T-helper 2 cell treated with Interferon-gamma antibody and Interleukin-4, amounts not matched to agents 5 μg/mL and 100 μg/mL, for 36 hours (primary cell): ENCODE measurements around the gene IL34.

ENCODE experiments used
- DNase-seq: peaks from one replicate; pipeline ENCODE4 v3.0.0; 2021; ENCODE audit warnings: low spot score
- H3K27ac Mint-ChIP-seq: one replicate; pipeline ENCODE4 v1.8.0; 2021; ENCODE audit warnings: mild to moderate bottlenecking, mixed read lengths
- H3K27me3 Mint-ChIP-seq: one replicate; pipeline ENCODE4 v1.8.0; 2021; ENCODE audit warnings: low read depth, mixed read lengths
- H3K36me3 Mint-ChIP-seq: one replicate; pipeline ENCODE4 v1.8.0; 2021; ENCODE audit warnings: low read depth, mixed read lengths
- H3K4me1 Mint-ChIP-seq: one replicate; pipeline ENCODE4 v1.8.0; 2021; ENCODE audit warnings: low read depth, mixed read lengths
- H3K4me3 Mint-ChIP-seq: one replicate; pipeline ENCODE4 v1.8.0; 2022; ENCODE audit warnings: mild to moderate bottlenecking, moderate library complexity, mixed read lengths
- H3K9me3 Mint-ChIP-seq: one replicate; pipeline ENCODE4 v1.8.0; 2021; ENCODE audit warnings: mixed read lengths

IL34 gene

GRCh38 chr16:70700101-70701020 lies 54.0 kb downstream of the IL34 start:
- Mint-ChIP-seq H3K27me3 (no peaks in the 10 kb centered on the region), H3K27ac (no peak overlapping the region), H3K4me3 (no peak overlapping the region), H3K4me1 (peaks cover 13% of the 10 kb centered on the region), H3K9me3 (no peaks in the 10 kb centered on the region), H3K36me3 (peaks cover 2% of the 10 kb centered on the region)
- DNase-seq, result no peak

GRCh38 chr16:70701036-70701435 lies 54.7 kb downstream of the IL34 start:
- Mint-ChIP-seq H3K27me3 (no peaks in the 10 kb centered on the region), H3K9me3 (no peaks in the 10 kb centered on the region), H3K36me3 (no peaks in the 10 kb centered on the region), H3K4me1 (peaks cover 8% of the 10 kb centered on the region), H3K4me3 (no peak overlapping the region), H3K27ac (no peak overlapping the region)
- DNase-seq, result no peak

- H3K27ac Mint-ChIP-seq, result no peak overlapping the region
- H3K4me1 Mint-ChIP-seq, result peaks cover 6% of the 10 kb centered on the region
- H3K36me3 Mint-ChIP-seq, result no peaks in the 10 kb centered on the region
- no peak overlapping the region for H3K4me3 Mint-ChIP-seq
- no peaks in the 10 kb centered on the region for H3K9me3 Mint-ChIP-seq
- H3K27me3 Mint-ChIP-seq, result no peaks in the 10 kb centered on the region
- no peak for DNase-seq
These were observed 55.2 kb downstream of the IL34 start for GRCh38 chr16:70701596-70701995.

GRCh38 chr16:70701998-70702397 lies 55.6 kb downstream of the IL34 start:
- H3K27me3 Mint-ChIP-seq, result no peaks in the 10 kb centered on the region
- DNase-seq, result no peak
- H3K27ac Mint-ChIP-seq, result no peak overlapping the region
- H3K4me1 Mint-ChIP-seq, result peaks cover 2% of the 10 kb centered on the region
- H3K9me3 Mint-ChIP-seq, result no peaks in the 10 kb centered on the region
- H3K36me3 Mint-ChIP-seq, result no peaks in the 10 kb centered on the region
- H3K4me3 Mint-ChIP-seq, result no peak overlapping the region

GRCh38 chr16:70702624-70703023 lies 56.3 kb downstream of the IL34 start:
- Mint-ChIP-seq H3K36me3 (no peaks in the 10 kb centered on the region), H3K9me3 (no peaks in the 10 kb centered on the region), H3K4me3 (no peak overlapping the region)

GRCh38 chr16:70703041-70703834 lies 56.9 kb downstream of the IL34 start:
- no peaks in the 10 kb centered on the region for H3K27me3 Mint-ChIP-seq
- H3K36me3 Mint-ChIP-seq, result no peaks in the 10 kb centered on the region
- H3K9me3 Mint-ChIP-seq, result no peaks in the 10 kb centered on the region
- no peaks in the 10 kb centered on the region for H3K4me1 Mint-ChIP-seq
- H3K4me3 Mint-ChIP-seq, result no peak overlapping the region
- DNase-seq, result no peak
- H3K27ac Mint-ChIP-seq, result no peak overlapping the region

More at GRCh38 chr16:70702624-70703023, 56.3 kb downstream of the IL34 start:
- no peaks in the 10 kb centered on the region for H3K27me3 Mint-ChIP-seq
- H3K4me1 Mint-ChIP-seq, result no peaks in the 10 kb centered on the region
- DNase-seq, result no peak
- H3K27ac Mint-ChIP-seq, result no peak overlapping the region

GRCh38 chr16:70703835-70704381 lies 57.5 kb downstream of the IL34 start:
- no peak overlapping the region for H3K27ac Mint-ChIP-seq

GRCh38 chr16:70704586-70704985 lies 58.2 kb downstream of the IL34 start:
- H3K27ac Mint-ChIP-seq, result no peak overlapping the region
- no peaks in the 10 kb centered on the region for H3K36me3 Mint-ChIP-seq
- DNase-seq, result no peak
- H3K4me3 Mint-ChIP-seq, result no peak overlapping the region
- H3K9me3 Mint-ChIP-seq, result no peaks in the 10 kb centered on the region
- no peaks in the 10 kb centered on the region for H3K27me3 Mint-ChIP-seq
- no peaks in the 10 kb centered on the region for H3K4me1 Mint-ChIP-seq

More at GRCh38 chr16:70703835-70704381, 57.5 kb downstream of the IL34 start:
- Mint-ChIP-seq H3K4me3 (no peak overlapping the region), H3K36me3 (no peaks in the 10 kb centered on the region), H3K4me1 (no peaks in the 10 kb centered on the region), H3K9me3 (no peaks in the 10 kb centered on the region), H3K27me3 (no peaks in the 10 kb centered on the region)
- DNase-seq, result no peak

GRCh38 chr16:70705056-70705455 lies 58.7 kb downstream of the IL34 start:
- no peak overlapping the region for H3K4me3 Mint-ChIP-seq
- H3K27ac Mint-ChIP-seq, result no peak overlapping the region
- H3K36me3 Mint-ChIP-seq, result no peaks in the 10 kb centered on the region
- H3K27me3 Mint-ChIP-seq, result no peaks in the 10 kb centered on the region
- H3K4me1 Mint-ChIP-seq, result no peaks in the 10 kb centered on the region
- H3K9me3 Mint-ChIP-seq, result no peaks in the 10 kb centered on the region
- no peak for DNase-seq

- H3K4me1 Mint-ChIP-seq, result no peaks in the 10 kb centered on the region
- H3K36me3 Mint-ChIP-seq, result no peaks in the 10 kb centered on the region
- H3K4me3 Mint-ChIP-seq, result no peak overlapping the region
- no peaks in the 10 kb centered on the region for H3K27me3 Mint-ChIP-seq
- no peak overlapping the region for H3K27ac Mint-ChIP-seq
- no peaks in the 10 kb centered on the region for H3K9me3 Mint-ChIP-seq
- DNase-seq, result no peak
These were observed 60.6 kb downstream of the IL34 start for GRCh38 chr16:70706948-70707465.

GRCh38 chr16:70708366-70709246 lies 62.2 kb downstream of the IL34 start:
- H3K4me1 Mint-ChIP-seq, result no peaks in the 10 kb centered on the region
- H3K27ac Mint-ChIP-seq, result no peak overlapping the region
- H3K9me3 Mint-ChIP-seq, result no peaks in the 10 kb centered on the region

GRCh38 chr16:70709457-70709856 lies 63.1 kb downstream of the IL34 start:
- H3K4me3 Mint-ChIP-seq, result no peak overlapping the region
- no peaks in the 10 kb centered on the region for H3K4me1 Mint-ChIP-seq
- DNase-seq, result no peak
- H3K9me3 Mint-ChIP-seq, result no peaks in the 10 kb centered on the region
- H3K27ac Mint-ChIP-seq, result no peak overlapping the region
- H3K36me3 Mint-ChIP-seq, result no peaks in the 10 kb centered on the region
- H3K27me3 Mint-ChIP-seq, result no peaks in the 10 kb centered on the region

More at GRCh38 chr16:70708366-70709246, 62.2 kb downstream of the IL34 start:
- DNase-seq, result no peak
- no peaks in the 10 kb centered on the region for H3K36me3 Mint-ChIP-seq
- H3K4me3 Mint-ChIP-seq, result no peak overlapping the region
- no peaks in the 10 kb centered on the region for H3K27me3 Mint-ChIP-seq

GRCh38 chr16:70709942-70710341 lies 63.6 kb downstream of the IL34 start:
- no peaks in the 10 kb centered on the region for H3K9me3 Mint-ChIP-seq
- no peaks in the 10 kb centered on the region for H3K36me3 Mint-ChIP-seq
- no peak for DNase-seq
- H3K27ac Mint-ChIP-seq, result no peak overlapping the region
- no peaks in the 10 kb centered on the region for H3K4me1 Mint-ChIP-seq
- no peak overlapping the region for H3K4me3 Mint-ChIP-seq
- H3K27me3 Mint-ChIP-seq, result no peaks in the 10 kb centered on the region
